IPS DF 6.9 (cell line): Measurements from ENCODE around the gene DIPK1B.
"Not testable (repeated sequence)": the region's sequence is repeated elsewhere in the genome, so short reads cannot be mapped to it uniquely, and the experiment has no call there.

Experiments
- DNase-seq: peaks from one replicate; pipeline ENCODE4 v3.0.0-alpha.2; 2013; ENCODE audit warnings: low read depth, low spot score
- H3K27ac ChIP-seq: one replicate; pipeline ENCODE4 v1.5.1; 2013; ENCODE audit warnings: low read length, control low read depth
- H3K27me3 ChIP-seq: 2 replicates; pipeline ENCODE4 v1.6.1; 2013; ENCODE audit warnings: mild to moderate bottlenecking, low read length; ENCODE audit not compliant: control insufficient read depth, insufficient read depth
- H3K36me3 ChIP-seq: 2 replicates; pipeline ENCODE4 v1.6.1; 2013; ENCODE audit warnings: low read length; ENCODE audit not compliant: control insufficient read depth, insufficient read depth
- H3K4me1 ChIP-seq: 2 replicates; pipeline ENCODE4 v1.6.1; 2013; ENCODE audit warnings: low read length; ENCODE audit not compliant: control insufficient read depth, insufficient read depth
- H3K4me3 ChIP-seq: 2 replicates; pipeline ENCODE4 v1.5.1; 2013; ENCODE audit warnings: mild to moderate bottlenecking, low read length
- H3K9me3 ChIP-seq: 2 replicates; pipeline ENCODE4 v1.6.1; 2013; ENCODE audit warnings: low read length, inconsistent platforms; ENCODE audit not compliant: control insufficient read depth, insufficient read depth
- WGBS: extraction: QIAGEN DNeasy Blood & Tissue Kit; methylation state at CpG from one replicate; pipeline ENCODE4 v1.1.7; 2013; ENCODE audit warnings: mixed read lengths, missing lambda C conversion rate; ENCODE audit not compliant: insufficient read length, insufficient coverage; 5-methylcytosine and 5-hydroxymethylcytosine counted together

DIPK1B gene

DNA sequence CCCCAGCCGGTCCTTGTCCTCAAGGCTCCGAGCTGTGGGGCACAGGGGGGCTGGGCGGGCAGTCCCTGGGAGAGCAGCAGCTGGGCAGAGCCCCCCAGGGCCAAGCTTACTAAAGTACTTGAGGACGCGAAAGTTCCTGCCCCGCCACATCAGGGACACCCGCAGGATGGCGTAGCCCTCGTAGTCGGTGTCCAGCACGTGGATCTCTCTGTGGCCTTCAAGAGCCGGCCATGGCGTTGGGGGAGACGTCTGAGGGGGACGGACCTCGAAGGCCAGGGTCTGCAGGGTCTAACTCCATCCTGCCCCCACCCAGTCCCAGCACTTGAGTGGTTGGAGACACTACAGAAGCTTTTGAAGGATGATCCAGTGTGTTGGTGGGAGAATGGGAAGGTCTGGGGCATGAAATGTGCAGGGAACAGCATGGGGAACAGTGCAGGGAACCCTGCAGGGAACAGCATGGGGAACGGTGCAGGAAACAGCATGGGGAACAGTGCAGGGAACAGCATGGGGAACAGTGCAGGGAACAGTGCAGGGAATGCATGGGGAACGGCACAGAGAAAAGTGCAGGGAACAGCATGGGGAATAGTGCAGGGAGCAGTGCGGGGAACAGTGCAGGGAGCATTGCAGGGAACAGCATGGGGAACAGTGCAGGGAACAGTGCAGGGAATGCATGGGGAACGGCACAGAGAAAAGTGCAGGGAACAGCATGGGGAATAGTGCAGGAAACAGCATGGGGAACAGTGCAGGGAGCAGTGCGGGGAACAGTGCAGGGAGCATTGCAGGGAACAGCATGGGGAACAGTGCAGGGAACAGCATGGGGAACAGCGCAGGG is 43.1 kb downstream of the DIPK1B start:
- not testable (repeated sequence) for H3K27ac ChIP-seq, H3K4me3 ChIP-seq, DNase-seq, H3K9me3 ChIP-seq, H3K4me1 ChIP-seq, H3K27me3 ChIP-seq, H3K36me3 ChIP-seq
- WGBS = no CpG with 5 or more reads among the region's 22 CpGs

DNA sequence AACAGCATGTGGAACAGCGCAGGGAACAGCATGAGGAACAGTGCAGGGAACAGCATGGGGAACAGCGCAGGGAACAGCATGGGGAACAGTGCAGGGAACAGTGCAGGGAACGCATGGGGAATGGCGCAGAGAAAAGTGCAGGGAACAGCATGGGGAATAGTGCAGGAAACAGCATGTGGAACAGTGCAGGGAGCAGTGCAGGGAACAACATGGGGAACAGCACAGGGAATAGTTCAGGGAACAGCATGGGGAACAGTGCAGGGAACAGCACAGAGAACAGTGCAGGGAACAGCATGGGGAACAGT is 43.7 kb downstream of the DIPK1B start:
- WGBS = no CpG with 5 or more reads among the region's 4 CpGs
- no peak for DNase-seq
- Histone ChIP-seq H3K27ac (no peak overlapping the region), H3K4me1 (no peaks in the 10 kb centered on the region; the same call in 1 of the 2 replicates), H3K27me3 (no peaks in the 10 kb centered on the region), H3K4me3 (no peak overlapping the region), H3K9me3 (no peaks in the 10 kb centered on the region), H3K36me3 (no peaks in the 10 kb centered on the region)

- H3K27me3 ChIP-seq = no peaks in the 10 kb centered on the region
- no peaks in the 10 kb centered on the region for H3K36me3 ChIP-seq
- WGBS = no CpG with 5 or more reads among the region's 18 CpGs
- H3K4me3 ChIP-seq = no peak overlapping the region
- no peaks in the 10 kb centered on the region; the same call in 1 of the 2 replicates for H3K4me1 ChIP-seq
- H3K9me3 ChIP-seq = no peaks in the 10 kb centered on the region
- no peak overlapping the region for H3K27ac ChIP-seq
- DNase-seq = no peak
These were observed 44.5 kb downstream of the DIPK1B start for GRCh38 chr9:136756836-136757235.

GRCh38 chr9:136757328-136757727 is 45.0 kb downstream of the DIPK1B start:
- Histone ChIP-seq H3K36me3 (no peaks in the 10 kb centered on the region), H3K9me3 (no peaks in the 10 kb centered on the region), H3K4me3 (no peak overlapping the region), H3K27ac (no peak overlapping the region), H3K27me3 (no peaks in the 10 kb centered on the region), H3K4me1 (peaks cover 2% of the 10 kb centered on the region; the same call in 1 of the 2 replicates)
- WGBS = no CpG with 5 or more reads among the region's 20 CpGs
- DNase-seq = no peak

DNA sequence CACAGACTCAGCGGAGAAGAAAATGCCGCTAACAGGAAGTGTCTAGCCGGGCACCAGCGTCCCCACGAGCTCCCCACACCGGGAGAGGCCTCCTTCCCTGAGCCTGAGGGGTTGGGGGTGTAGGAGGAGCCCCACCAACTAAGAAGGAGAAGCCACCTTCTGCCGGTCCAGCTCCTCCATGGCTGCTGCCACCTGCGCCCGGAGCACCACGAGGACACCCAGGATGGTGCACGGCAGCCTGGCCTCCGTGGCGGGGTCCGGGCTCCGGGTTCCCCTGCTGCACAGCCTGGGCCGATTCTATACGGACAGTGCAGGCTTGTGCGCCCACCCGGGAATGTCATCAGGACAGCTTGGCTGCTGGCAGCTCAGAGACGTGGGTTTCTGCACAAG is 45.4 kb downstream of the DIPK1B start:
- Histone ChIP-seq H3K27ac (no peak overlapping the region), H3K36me3 (no peaks in the 10 kb centered on the region), H3K9me3 (no peaks in the 10 kb centered on the region), H3K4me1 (peaks cover 2% of the 10 kb centered on the region; the same call in 1 of the 2 replicates), H3K4me3 (no peak overlapping the region), H3K27me3 (no peaks in the 10 kb centered on the region)
- WGBS = no CpG with 5 or more reads among the region's 20 CpGs
- no peak for DNase-seq

DNA sequence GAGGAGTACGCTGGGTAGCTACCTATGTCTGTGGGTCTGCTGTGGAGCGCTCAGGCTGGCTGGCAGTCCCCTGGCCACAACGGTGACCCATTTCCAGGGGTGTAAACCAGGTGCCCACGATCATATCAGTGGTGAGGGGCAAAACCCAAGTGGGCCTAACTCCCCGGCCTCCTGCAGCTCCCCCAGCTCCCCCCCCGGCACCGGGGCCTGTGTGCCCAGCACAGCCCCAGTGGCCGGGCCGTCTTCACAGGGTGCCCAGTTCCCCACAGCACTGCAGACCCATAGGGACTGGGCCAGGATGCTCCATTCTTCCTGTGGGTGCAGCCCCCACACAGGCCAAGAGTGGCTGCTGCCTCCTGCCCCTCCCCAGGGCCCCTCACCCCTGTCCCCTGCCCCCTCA is 46.6 kb downstream of the DIPK1B start:
- Histone ChIP-seq H3K36me3 (no peaks in the 10 kb centered on the region), H3K4me3 (no peak overlapping the region), H3K27ac (no peak overlapping the region), H3K4me1 (peaks cover 4% of the 10 kb centered on the region; the same call in 1 of the 2 replicates), H3K27me3 (no peaks in the 10 kb centered on the region), H3K9me3 (no peaks in the 10 kb centered on the region)
- DNase-seq = no peak
- WGBS = no CpG with 5 or more reads among the region's 9 CpGs

- no CpG with 5 or more reads among the region's 27 CpGs for WGBS
- Histone ChIP-seq H3K27me3 (no peaks in the 10 kb centered on the region), H3K4me3 (no peak overlapping the region), H3K4me1 (peaks cover 4% of the 10 kb centered on the region; the same call in 1 of the 2 replicates), H3K27ac (no peak overlapping the region), H3K36me3 (no peaks in the 10 kb centered on the region), H3K9me3 (no peaks in the 10 kb centered on the region)
- no peak for DNase-seq
These were observed 47.3 kb downstream of the DIPK1B start for GRCh38 chr9:136759436-136760325.

GRCh38 chr9:136760424-136760823 is 48.1 kb downstream of the DIPK1B start:
- no CpG with 5 or more reads among the region's 25 CpGs for WGBS
- H3K4me1 ChIP-seq = peaks cover 4% of the 10 kb centered on the region; the same call in 1 of the 2 replicates
- no peaks in the 10 kb centered on the region for H3K36me3 ChIP-seq
- H3K4me3 ChIP-seq = no peak overlapping the region
- no peaks in the 10 kb centered on the region for H3K9me3 ChIP-seq
- DNase-seq = no peak
- H3K27ac ChIP-seq = no peak overlapping the region
- no peaks in the 10 kb centered on the region for H3K27me3 ChIP-seq

- not testable (repeated sequence) for H3K36me3 ChIP-seq, H3K4me1 ChIP-seq, H3K4me3 ChIP-seq, H3K27me3 ChIP-seq, H3K27ac ChIP-seq, DNase-seq, H3K9me3 ChIP-seq
- WGBS = no CpG with 5 or more reads among the region's 22 CpGs
These were observed 48.6 kb downstream of the DIPK1B start for GRCh38 chr9:136760834-136761544.

DNA sequence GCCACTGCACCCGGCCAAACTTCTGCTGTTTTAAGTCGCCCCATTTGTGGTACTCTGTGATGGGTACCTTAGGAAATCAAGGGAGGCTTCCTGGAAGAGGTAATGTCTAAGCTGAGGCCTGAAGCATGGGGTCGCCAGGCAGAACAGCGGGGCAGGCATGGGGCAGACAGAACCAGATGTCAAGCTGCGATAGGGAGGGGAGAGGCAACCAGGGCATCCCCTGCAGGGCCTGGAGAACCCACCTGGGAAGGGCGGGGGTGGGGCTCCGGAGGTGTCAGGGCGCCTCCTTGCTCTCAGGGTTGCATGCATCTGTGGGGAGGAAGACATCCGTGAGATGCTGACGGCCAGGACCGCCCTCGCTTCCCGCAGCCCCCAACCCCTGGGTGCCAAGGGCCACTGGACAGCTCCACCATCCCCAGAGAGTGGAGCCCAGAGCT is 49.2 kb downstream of the DIPK1B start:
- Histone ChIP-seq H3K27ac (no peak overlapping the region), H3K4me1 (peaks cover 4% of the 10 kb centered on the region; the same call in 1 of the 2 replicates), H3K36me3 (no peaks in the 10 kb centered on the region), H3K27me3 (no peaks in the 10 kb centered on the region), H3K4me3 (no peak overlapping the region), H3K9me3 (no peaks in the 10 kb centered on the region)
- no CpG with 5 or more reads among the region's 13 CpGs for WGBS
- DNase-seq = no peak
